HG03439 (cell line): Measurements from ENCODE around the gene CBLB.
A peak's percentile ranks its signal among the peaks of the same experiment; 100 is the strongest.
"Not testable (repeated sequence)": the region's sequence is repeated elsewhere in the genome, so short reads cannot be mapped to it uniquely, and the experiment has no call there.

ENCODE experiments used
- ATAC-seq: cut with Tn5 transposase; IDR thresholded peaks from one replicate; pipeline ENCODE4 v1.9.1; 2021; ENCODE audit warnings: mild to moderate bottlenecking, moderate library complexity; ENCODE audit not compliant: unreplicated experiment

CBLB gene

GRCh38 chr3:105823149-105823867 is 45.5 kb downstream of the CBLB start:
- ATAC-seq: no peak

- ATAC-seq: no peak
Measured at GRCh38 chr3:105822171-105823123, 46.4 kb downstream of the CBLB start.

GRCh38 chr3:105821433-105821832 is 47.4 kb downstream of the CBLB start:
- ATAC-seq: no peak

- ATAC-seq: no peak
Measured at GRCh38 chr3:105816833-105817232, 52.0 kb downstream of the CBLB start.

- not testable (repeated sequence) for ATAC-seq
Measured at GRCh38 chr3:105815331-105815730, 53.5 kb downstream of the CBLB start.

- no peak for ATAC-seq
Measured at GRCh38 chr3:105813710-105814109, 55.1 kb downstream of the CBLB start.

GRCh38 chr3:105812194-105812586 is 56.6 kb downstream of the CBLB start:
- ATAC-seq: no peak

- no peak for ATAC-seq
Measured at GRCh38 chr3:105811518-105812193, 57.2 kb downstream of the CBLB start.

GRCh38 chr3:105809208-105809888 is 59.5 kb downstream of the CBLB start:
- no peak for ATAC-seq

- ATAC-seq: no peak
Measured at GRCh38 chr3:105807701-105808100, 61.1 kb downstream of the CBLB start.

- no peak for ATAC-seq
Measured at GRCh38 chr3:105807146-105807545, 61.7 kb downstream of the CBLB start.

- no peak for ATAC-seq
Measured at GRCh38 chr3:105806359-105806758, 62.5 kb downstream of the CBLB start.

GRCh38 chr3:105805404-105805803 is 63.4 kb downstream of the CBLB start:
- ATAC-seq: no peak

- ATAC-seq: no peak
Measured at GRCh38 chr3:105802118-105802706, 66.6 kb downstream of the CBLB start.

- no peak for ATAC-seq
Measured at GRCh38 chr3:105801397-105801796, 67.4 kb downstream of the CBLB start.

GRCh38 chr3:105800320-105800719 is 68.5 kb downstream of the CBLB start:
- no peak for ATAC-seq

GRCh38 chr3:105799286-105799685 is 69.5 kb downstream of the CBLB start:
- no peak for ATAC-seq

- ATAC-seq: peak; percentile 52
Measured at GRCh38 chr3:105798381-105798934, 70.4 kb downstream of the CBLB start.

- ATAC-seq: no peak
Measured at GRCh38 chr3:105793040-105793439, 75.8 kb downstream of the CBLB start.
